GM19035 (cell line): ENCODE results near the gene COMT.

Experiments used
- ATAC-seq: cut with Tn5 transposase; IDR thresholded peaks from one replicate; pipeline ENCODE4 v1.9.1; 2021; ENCODE audit not compliant: unreplicated experiment

Gene COMT

DNA sequence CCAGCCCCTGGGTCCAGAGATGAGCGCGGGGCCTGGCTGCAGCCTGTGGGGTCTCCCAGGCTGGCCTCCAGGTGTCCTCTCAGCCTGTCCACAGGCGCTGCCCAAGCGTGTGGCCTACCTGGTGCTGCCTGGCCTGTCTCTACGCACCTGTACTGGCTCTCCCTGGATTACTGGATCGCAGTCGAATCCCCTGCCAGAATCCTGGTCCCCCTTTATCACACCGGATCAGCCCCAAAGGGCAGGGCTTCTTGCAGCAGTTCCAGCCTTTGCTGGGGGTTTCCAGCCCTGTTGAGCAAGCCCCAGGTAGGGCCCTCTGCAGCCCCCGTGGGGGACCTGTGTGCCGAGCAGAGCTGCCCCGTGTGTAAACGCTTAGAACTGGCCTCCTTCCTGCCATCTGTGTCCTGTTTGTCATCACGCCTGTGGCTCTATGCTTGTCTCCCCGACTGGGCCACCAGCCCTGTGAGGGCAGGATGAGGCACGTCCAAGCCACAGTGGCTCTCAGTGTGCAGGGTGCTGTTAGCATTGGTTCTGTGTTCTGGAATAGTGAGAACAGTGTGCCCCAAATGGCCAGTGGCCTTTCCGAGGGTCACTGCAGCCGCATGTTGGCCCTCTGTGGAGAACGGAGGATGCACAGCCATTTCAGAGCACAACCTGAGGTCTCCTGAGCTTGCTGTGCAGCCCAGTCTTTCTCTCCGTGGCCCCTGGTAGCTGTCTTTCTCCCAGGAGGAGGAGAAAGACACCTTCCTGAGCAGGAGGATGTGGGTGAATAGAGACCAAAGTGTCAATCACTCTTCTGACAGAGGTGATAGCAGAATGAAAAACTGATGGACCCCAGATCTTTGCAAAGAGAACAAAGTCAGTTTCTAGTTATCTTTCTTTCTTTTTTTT lies 13.9 kb downstream of the COMT start:
- ATAC-seq = no peak

DNA sequence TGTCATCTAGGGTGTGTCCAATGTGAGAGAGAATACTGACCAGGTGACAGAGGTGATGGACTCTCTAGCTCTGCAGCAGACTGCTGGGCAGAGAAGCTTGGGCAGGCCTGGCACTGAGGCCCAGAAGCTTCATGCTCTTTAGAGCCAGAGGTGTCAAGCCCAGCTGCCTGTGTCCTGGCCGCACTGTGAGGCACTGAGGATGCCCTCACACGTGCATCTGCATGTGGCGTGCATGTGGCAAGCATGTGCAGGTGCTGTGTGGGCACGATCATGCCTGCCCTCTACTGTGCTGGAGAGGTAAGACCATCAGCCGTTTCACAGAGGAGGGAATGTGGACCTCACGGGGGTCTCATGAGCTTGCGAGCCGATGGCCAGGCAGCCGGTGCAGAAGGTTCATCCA lies 15.9 kb downstream of the COMT start:
- no peak for ATAC-seq

DNA sequence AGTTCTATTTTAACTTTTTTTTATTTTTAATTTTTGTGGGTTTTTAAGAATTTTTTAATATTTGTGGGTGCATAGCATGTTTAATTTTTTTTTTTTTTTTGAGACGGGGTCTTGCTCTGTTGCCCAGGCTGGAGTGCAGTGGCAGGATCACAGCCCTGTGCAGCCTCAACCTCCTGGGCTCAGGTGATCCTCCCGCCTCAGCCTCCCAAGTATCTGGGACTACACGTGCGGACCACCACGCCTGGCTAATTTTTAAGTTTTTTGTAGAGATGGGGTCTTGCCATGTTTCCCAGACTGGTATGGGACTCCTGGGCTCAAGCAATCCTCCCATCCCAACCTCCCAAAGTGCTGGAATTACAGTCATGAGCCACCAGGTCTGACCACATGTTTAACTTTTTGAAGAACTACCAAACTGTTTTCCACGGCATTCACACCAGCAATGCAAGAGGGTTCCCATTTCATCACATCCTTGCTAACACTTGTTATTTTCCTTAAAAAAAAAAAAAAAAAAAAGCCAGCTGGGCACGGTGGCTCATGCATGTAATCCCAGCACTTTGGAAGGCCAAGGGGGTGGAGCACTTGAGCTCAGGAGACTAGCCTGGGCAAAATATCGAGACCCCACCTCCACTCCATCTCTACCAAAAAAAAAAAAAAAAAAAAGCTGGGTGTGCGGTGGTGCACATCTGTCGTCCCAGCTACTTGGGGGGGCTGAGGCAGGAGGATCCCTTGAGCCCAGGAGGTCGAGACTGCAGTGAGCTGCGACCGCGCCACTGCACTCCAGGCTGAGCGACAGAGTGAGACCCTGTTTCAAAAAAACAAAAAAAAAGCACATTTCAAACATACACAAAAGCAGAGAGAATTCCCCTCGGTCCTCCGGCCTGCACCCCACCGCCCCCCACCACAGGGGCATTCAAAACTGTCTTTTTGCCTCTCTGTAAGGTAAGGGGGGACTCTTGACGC lies 16.8 kb downstream of the COMT start:
- ATAC-seq = no peak

DNA sequence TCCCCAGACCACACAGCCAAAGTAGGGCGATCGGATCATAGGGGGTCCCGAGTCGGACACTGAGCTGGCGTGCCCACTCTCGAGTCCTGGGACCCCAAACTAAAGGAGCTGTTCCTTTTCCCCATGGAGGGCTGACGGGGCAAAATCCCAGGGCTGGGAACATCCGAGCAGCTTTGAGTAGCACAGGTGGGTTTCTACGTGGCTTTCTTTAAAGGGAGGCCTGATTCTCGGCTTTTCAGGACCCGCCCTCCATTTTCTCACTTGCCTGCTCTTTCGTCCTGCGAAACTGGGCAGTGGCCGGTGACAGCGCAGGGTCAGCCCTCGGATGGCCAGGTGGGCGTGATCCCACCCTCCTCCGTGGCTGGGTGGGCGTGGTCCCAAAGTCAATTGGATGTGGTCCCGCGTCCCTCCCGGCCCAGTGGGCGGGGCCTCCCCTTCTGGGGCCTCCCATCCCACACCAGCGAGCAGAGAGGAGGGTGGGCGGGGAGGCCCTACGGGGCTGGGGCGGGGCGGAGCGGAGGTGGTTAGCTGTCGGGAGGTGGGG lies 17.5 kb downstream of the COMT start:
- ATAC-seq = no peak

DNA sequence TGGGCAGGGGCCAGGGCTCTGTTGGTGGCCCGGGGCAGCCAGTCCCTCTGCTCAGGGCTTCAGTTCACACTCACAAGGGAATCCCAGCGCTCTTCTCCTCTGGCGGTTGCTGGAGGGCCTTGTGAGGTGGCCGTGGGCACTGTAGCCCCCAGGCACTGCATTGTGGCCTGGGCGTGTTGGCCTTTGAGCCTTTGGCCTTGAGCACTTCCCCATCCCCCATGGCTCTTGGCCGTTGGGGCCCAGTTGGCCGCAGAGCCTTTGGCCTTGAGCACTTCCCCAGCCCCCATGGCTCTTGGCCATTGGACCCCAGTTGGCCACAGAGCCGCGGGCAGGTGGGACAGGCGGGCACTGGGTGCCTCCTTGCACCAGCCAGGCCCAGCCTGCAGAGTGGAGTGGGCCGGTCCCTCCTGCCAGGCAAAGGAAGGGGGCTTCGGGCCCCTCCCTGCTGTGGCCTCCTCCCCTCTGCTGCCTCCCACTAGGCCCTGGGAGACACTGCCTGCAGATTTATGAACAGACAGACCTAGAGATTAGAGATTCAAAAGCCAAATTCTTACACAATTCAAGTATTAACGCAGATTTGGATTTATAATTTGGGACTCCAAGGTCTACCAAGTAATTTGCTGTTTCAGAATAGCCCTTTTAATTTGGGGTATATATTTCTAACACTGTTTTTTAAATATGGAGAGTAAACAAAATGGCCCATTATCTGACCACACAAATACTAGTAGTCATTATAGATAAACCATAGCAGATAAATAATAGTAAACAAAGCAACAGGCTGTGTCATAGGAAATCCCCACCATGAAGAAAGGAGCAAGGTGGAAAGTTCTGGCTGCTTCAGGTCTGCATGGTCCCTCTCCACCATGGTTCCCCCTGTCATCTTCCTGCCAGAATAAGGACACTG lies 18.3 kb downstream of the COMT start:
- ATAC-seq = no peak

DNA sequence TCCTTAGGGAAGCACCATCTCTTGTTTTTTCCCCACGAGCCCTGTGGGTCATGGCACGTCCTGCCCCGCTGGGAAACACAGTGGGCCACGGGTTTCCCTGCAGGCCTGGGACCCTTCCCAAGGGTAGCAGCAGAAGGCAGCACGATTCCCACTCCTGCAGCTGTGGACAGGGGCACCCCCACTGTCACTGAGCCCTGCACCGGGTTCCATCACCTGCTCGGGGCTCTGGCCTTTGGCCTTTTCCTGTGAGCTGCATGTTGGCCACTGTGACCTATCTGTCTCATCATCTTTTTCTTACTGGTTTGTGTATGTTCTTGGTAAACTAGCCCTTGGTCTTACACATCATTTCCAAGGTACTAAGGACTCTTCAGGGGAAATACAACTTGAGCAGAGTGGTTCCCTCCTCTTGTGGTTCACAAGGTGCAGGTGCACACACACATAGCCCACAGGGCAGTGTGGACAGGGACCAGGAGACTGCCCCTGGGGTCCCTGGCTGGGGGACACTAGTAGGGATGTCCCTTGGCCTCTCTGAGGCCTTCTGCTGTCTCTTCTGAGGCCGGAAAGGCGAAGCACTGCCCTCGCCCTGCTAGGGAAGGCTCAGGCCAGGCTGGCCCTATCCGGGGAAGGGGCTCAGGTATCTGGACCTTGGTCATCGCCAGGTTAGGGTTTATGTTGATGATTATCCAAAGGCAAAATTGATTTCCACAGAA lies 19.1 kb downstream of the COMT start:
- no peak for ATAC-seq

DNA sequence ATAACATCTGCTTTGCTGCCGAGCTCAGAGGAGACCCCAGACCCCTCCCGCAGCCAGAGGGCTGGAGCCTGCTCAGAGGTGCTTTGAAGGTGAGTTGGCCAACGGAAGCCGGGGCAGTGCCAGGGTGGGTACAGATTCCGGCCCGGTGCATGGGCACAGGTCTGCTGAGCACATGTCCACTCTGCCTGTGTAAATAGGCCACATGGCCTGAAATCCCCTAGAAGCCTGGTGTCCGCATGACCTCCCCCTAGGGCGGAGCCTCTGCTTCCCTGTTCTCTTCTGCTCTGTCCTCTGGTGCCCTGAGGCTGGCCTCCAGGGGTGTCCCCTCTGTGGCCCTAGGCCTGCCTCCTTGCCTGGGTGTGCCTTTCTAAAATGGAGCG lies 19.6 kb downstream of the COMT start:
- no peak for ATAC-seq

DNA sequence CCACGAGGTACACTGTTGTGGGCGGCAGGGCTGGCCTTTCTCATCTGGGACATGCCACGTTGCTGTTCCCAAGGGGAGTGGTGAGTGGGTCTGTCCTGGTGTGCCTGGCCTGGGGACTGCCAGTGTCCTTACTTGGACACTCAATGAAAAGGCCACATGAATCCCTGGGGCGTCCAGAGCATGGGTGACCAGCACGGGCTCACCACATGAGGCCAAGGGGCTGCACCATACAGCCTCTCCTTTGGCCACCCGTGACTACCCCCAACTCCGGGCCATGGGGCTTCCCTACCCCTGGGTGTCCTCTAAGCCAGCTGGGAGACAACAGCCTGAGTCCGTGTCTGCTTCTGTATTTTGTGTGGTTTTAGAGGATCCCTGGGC lies 20.3 kb downstream of the COMT start:
- ATAC-seq = no peak

DNA sequence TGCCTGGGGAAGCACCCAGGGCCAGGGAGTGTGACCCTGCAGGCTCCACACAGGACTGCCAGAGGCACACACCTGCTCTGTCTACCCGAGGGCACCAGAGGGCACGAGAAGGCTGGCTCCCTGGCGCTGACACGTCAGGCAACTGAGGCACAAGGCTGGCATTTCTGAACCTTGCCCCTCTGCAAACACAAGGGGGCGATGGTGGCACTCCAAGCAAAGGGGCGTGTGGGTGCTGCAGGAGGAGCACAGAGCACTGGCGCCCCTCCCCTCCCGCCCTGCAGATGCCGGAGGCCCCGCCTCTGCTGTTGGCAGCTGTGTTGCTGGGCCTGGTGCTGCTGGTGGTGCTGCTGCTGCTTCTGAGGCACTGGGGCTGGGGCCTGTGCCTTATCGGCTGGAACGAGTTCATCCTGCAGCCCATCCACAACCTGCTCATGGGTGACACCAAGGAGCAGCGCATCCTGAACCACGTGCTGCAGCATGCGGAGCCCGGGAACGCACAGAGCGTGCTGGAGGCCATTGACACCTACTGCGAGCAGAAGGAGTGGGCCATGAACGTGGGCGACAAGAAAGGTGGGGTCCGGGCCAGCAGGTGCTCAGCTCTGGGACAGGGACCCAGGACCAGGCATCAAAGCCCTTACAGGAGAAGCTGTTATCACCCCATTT lies 20.8 kb downstream of the COMT start:
- ATAC-seq = no peak

DNA sequence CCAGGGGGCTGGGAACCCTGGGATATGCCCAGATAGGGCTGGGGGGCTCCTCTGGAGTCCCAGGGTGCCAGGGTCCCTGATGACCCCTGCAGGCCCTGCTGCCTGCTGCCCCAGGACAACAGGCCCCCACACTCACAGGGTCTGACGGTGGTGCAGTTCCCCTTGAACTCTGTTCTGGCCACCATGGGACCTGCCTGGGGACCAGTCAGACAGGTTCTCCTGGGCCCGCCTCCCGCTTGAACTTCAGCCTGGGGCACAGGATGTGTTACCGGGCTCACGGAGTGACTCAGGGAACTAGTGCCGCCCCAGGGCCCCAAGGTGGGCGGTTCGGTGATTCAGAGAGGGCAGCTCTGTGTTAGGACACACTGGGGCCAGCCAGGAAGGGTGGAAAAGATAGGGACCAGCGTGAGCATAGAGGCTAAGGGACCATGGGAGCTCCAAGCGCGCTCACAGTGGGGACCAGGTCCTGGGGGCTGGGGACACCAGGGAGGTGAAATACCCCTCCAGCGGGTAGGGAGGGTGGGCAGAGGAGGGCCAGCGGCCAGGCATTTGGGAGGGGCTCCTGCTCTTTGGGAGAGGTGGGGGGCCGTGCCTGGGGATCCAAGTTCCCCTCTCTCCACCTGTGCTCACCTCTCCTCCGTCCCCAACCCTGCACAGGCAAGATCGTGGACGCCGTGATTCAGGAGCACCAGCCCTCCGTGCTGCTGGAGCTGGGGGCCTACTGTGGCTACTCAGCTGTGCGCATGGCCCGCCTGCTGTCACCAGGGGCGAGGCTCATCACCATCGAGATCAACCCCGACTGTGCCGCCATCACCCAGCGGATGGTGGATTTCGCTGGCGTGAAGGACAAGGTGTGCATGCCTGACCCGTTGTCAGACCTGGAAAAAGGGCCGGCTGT lies 21.6 kb downstream of the COMT start:
- no peak for ATAC-seq

DNA sequence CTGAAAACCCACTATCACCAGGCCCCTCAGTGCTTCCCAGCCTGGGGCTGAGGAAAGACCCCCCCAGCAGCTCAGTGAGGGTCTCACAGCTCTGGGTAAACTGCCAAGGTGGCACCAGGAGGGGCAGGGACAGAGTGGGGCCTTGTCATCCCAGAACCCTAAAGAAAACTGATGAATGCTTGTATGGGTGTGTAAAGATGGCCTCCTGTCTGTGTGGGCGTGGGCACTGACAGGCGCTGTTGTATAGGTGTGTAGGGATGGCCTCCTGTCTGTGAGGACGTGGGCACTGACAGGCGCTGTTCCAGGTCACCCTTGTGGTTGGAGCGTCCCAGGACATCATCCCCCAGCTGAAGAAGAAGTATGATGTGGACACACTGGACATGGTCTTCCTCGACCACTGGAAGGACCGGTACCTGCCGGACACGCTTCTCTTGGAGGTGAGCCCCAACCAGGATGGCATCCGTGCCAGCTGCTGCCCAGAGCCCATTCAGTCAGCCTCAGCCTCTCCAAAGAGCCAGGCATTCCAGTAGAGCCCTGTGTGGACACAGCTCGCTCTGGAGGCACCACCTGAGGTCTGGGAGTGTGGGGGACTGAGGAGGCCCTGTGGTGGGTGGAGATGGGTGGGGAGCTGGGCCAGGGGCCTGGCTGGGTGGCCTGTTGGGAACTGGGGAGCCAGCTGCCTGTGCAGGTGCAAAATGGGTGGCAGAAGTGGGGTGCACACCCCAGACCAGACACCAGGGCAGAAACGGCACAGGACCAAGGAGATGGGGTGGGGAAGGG lies 22.5 kb downstream of the COMT start:
- no peak for ATAC-seq

DNA sequence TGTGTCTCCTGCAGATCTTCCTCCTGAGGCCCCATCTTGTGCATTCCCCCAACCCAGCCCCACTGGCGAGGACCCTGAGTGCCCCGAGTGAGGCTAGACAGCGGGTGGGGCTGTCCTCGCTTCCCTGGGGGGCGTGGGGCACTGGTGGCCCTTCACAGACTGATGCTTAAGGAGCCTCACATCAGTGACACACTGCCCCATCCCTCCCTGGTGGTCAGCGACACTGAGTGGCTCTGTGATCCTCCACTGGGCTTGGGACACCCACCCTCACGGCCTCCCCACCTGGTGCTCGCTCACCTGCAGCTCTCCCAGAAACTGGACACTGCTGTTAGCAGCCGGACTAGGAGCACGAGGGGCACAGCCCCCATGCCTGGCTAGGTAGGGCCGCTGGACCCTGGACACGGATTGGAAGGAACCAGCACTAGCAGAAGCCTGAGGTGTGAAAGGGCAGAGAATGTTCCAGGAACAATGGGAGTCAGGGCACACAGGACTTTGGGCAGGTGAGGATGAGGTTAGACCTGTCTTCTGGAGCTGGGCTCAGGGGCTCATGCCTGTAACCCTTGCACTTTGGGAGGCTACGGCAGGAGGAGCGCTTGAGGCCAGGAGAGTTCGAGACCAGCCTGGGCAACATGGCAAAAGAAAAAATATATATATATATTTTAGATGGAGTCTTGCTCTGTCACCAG lies 23.3 kb downstream of the COMT start:
- no peak for ATAC-seq

DNA sequence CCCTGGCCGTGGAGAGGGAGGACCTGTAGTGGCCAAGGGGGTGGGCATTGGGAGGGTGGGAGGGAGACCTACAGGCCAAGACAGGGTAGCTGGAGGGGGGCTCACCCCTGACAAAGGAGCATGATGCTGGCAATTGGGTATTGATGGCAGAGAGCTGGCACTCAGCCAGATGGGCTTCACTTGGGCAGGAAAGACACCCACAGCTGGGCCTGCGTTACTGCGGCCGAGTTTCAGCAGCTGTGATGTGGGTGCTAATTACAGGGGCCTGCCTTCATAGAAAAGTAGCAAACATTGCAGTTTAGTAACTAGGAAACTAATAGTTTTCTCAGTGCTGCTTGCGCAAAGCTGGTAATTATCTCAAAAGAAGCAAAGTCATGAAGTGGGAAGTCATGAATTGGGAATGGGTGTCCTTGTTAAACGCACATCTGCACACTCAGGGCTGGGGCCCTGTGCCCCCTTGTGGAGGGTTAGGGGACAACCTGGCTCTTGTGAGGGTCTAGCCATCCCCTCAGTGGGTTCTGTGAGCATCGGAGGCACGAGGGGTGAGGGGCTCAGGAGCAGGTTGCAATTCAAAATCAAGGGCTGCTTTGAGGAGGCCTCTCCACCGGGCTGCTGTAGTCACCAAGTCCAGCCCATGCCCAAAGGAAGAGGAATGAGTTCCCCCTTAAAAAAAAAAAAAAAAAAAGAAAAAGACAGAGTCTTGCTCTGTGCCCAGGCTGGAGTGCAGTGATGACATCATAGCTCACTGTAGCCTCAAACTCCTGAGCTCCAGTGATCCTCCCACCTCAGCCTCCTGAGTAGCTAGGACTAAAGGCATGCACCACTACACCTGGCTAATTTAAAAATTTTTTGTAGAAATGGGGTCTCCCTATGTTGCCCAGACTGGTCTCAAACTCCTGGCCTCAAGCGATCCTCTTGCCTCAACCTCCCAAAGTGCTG lies 24.5 kb downstream of the COMT start:
- ATAC-seq = no peak

DNA sequence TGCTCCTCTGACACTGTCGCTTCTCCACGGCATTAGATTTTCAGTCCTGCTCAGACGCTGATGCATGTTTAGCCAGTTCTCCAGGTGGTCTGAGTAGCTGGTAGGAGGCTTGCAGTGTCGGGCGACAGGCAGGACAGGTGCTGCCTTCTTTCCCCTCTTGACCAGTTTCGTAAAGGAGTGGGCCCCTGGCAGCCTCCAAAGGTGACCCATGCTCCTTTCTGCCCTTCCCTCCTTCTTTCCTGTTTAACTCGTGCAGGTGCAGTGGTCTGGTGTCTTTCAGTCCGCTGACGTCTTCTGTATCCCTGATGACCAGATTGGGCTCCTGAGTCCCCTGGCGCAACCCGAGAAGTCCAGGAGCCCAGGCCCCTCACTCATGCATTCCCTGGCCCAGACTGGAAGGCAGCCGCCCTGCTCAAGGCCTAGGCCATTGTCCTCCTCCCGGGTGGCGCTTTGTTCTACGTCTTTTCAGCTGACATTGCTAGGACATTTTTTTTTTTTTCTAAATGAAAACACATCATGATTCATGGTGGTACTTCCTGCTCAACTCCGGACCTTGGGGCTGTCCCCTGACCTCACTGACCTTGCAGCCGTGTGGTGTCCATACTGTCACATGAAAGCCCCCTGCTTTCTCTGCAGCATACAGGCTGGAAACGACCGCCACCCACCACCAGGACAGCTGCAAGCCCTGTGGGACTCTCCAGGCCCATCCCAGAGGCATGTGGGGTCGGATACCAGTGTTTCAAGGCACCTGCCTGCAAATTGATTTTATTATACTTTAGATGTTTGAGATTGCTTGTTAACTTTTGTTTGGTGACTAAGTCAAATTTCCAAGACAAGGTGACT lies 25.6 kb downstream of the COMT start:
- no peak for ATAC-seq

DNA sequence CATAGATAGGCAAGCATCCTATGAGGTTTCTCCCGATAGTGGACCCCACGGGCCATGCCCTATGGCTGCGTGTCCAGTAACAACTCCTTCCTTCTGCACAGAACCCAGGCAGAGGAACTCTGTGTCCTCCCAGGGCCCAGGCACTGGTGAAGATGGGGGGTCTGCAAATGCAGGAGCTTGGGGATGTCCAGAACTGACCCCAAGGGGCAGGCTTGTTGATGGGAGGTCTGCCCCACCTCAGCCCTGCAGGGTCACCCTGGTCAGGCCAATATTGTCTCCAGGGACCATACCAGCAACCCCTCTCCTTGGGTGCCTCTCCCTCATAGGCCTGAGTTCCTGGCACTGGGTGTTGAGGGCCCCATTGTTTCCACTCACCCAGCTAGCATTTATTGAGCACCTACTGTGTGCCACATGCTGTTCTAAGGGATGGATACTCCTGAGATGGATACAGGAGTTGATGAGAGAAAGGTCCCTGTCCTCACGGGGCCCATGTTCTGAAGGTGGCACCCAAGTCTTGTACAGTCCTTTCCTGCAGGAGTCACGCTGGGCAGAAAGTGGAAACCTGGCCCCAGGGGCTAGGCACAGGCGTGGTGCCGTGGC lies 26.4 kb downstream of the COMT start:
- ATAC-seq = no peak
